ENCODE measurements around the gene PAX4. TPM values are rescaled to one million over a fixed set of nuclear protein-coding genes. Genes with fewer than 3 reads are reported as not detected.

The PAX4 gene
- total RNA-seq, 1 experiment from 2014 or later = not detected

DNA sequence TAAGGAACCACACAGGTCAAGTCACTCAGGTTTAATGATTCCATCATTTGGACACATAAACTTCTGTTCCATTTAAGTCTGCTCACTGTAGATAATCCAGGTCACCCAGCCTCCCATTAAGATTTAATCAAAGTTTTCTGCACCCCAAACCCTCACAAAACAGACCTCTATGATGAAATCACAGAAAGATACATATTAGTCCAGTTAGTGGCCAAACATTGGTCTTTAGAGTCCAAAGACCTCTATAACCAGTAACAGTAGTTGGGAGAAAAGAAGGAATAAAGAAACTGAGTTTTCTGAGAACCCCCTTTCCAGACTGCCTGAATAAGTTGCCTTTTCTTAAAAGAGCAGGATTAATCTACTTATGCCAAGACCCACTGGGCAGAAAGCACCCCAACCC, 37.3 kb downstream of the PAX4 start:
- Histone ChIP-seq H3K27ac (ENCODE audit: low read depth, low read length) (no peak overlapping the region), H3K4me2 (ENCODE audit: low read length) (no peak overlapping the region), H3K4me1 (ENCODE audit: control insufficient read depth in 1 of 2, insufficient read depth in 2 of 2, low read length in 2 of 2) (peaks cover 9 to 13% of the 10 kb centered on the region in 2 experiments; a peak in 3 of 4 replicates), H4K20me1 (ENCODE audit: insufficient read depth) (no peaks in the 10 kb centered on the region; the same call in 1 of the 2 replicates), H3K9me2 (ENCODE audit: insufficient read depth) (no peaks in the 10 kb centered on the region), H2AFZ (ENCODE audit: low read depth, low read length, poor library complexity, severe bottlenecking) (no peak overlapping the region), H3K9me3 (ENCODE audit: control insufficient read depth in 1 of 2, insufficient read depth in 1 of 2, low read depth in 1 of 2, low read length in 2 of 2) (no peaks in the 10 kb centered on the region), H3K36me3 (ENCODE audit: control insufficient read depth in 1 of 2, insufficient read depth in 2 of 2, low read length in 2 of 2) (peaks cover 5 to 14% of the 10 kb centered on the region in 2 experiments; a peak in 2 of 4 replicates), H3K4me3 (replicated peaks in 1 of 2; ENCODE audit: low read depth in 1 of 2, low read length in 2 of 2) (no peak overlapping the region), H3K79me2 (ENCODE audit: insufficient read depth, low read length) (peaks cover 28% of the 10 kb centered on the region), H3K27me3 (ENCODE audit: insufficient read depth, low read length) (no peaks in the 10 kb centered on the region), H3K9ac (ENCODE audit: low read length) (no peak overlapping the region)
- ATAC-seq = no peak
- DNase-seq (ENCODE audit: low read depth, low spot score) = no peak
- CTCF ChIA-PET = no interaction called here
- POLR2A ChIA-PET = no interaction called here
- intact Hi-C loops (cut with micrococcal nuclease) = no loop called here
- RAD21 ChIA-PET (ENCODE audit: low non-redundant PET in 1 of 2, low total read pairs in 2 of 2, uncharacterized antibody in 2 of 2, unreplicated experiment in 2 of 2) = no interaction called here
- no TSS peak for BruUV-seq (replicated peaks)
- TF ChIP-seq YY1 (IDR thresholded peaks at IDR 0.05; ENCODE audit: extremely low read depth, insufficient replicate concordance, low read depth, low read length) (no peak), TCF7L2 (IDR thresholded peaks at IDR 0.05; ENCODE audit: borderline replicate concordance, extremely low read depth, insufficient read depth, insufficient read length) (no peak), SP1 (IDR thresholded peaks at IDR 0.05; ENCODE audit: low read depth) (no peak), CEBPB (IDR thresholded peaks at IDR 0.05; ENCODE audit: low read depth) (no peak), SRF (IDR thresholded peaks at IDR 0.05; ENCODE audit: low read depth) (no peak), SIN3A (IDR thresholded peaks at IDR 0.05; ENCODE audit: low read depth) (no peak), RAD21 (IDR thresholded peaks at IDR 0.05; ENCODE audit: low read depth) (no peak), ZNF274 (IDR thresholded peaks at IDR 0.05; ENCODE audit: low read depth, low read length) (no peak)
- TF ChIP-seq, protein P1, sequence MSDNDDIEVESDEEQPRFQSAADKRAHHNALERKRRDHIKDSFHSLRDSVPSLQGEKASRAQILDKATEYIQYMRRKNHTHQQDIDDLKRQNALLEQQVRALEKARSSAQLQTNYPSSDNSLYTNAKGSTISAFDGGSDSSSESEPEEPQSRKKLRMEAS (IDR thresholded peaks at IDR 0.05) = no peak
- TF ChIP-seq, protein P2, sequence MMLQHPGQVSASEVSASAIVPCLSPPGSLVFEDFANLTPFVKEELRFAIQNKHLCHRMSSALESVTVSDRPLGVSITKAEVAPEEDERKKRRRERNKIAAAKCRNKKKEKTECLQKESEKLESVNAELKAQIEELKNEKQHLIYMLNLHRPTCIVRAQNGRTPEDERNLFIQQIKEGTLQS (IDR thresholded peaks at IDR 0.05) = no peak

DNA sequence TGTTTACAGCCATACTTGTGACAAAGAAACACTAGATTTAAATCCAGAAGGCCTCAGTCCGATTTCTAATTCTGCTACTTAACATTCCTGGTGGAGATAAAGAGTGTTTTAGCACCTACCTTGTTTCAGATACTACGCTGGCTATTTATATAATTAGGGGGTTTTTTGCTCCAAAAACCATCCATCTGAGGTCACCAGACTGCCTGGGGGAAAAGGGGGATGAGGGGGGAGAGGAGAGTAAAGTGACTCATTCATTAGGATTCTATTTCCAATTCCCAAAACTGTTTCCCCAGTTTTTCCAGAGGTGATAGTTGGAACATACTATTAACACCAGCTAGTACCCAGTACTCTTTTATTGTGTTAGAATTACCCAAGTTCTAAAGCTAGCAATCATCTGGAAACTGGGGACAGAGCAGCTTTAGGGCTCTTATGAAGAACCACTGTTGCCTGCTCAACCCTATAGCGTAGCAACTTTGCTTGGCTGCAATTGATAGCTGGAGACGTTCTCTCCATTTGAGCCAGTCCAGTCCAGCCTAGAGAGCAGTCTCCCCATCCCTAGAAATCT, 39.1 kb downstream of the PAX4 start:
- Histone ChIP-seq H3K4me3 (replicated peaks in 1 of 2; ENCODE audit: low read depth in 1 of 2, low read length in 2 of 2) (no peak overlapping the region), H3K36me3 (ENCODE audit: control insufficient read depth in 1 of 2, insufficient read depth in 2 of 2, low read length in 2 of 2) (peaks cover 5 to 14% of the 10 kb centered on the region in 2 experiments; a peak in 2 of 4 replicates), H3K79me2 (ENCODE audit: insufficient read depth, low read length) (peaks cover 14% of the 10 kb centered on the region), H3K27me3 (ENCODE audit: insufficient read depth, low read length) (no peaks in the 10 kb centered on the region), H3K4me2 (ENCODE audit: low read length) (no peak overlapping the region), H3K4me1 (ENCODE audit: control insufficient read depth in 1 of 2, insufficient read depth in 2 of 2, low read length in 2 of 2) (peaks cover 0 to under 1% of the 10 kb centered on the region in 2 experiments; a peak in 2 of 4 replicates), H3K9me2 (ENCODE audit: insufficient read depth) (no peaks in the 10 kb centered on the region), H3K27ac (ENCODE audit: low read depth, low read length) (no peak overlapping the region), H3K9me3 (ENCODE audit: control insufficient read depth in 1 of 2, insufficient read depth in 1 of 2, low read depth in 1 of 2, low read length in 2 of 2) (no peaks in the 10 kb centered on the region), H2AFZ (ENCODE audit: low read depth, low read length, poor library complexity, severe bottlenecking) (no peak overlapping the region), H3K9ac (ENCODE audit: low read length) (no peak overlapping the region), H4K20me1 (ENCODE audit: insufficient read depth) (no peaks in the 10 kb centered on the region; the same call in 1 of the 2 replicates)
- DNase-seq (ENCODE audit: low read depth, low spot score) (no peak), ATAC-seq (no peak)
- ChIA-PET CTCF (interaction anchor here (1.1 kb wide), 1 partner anchor 10 kb away, joined by 3 read pairs; the partner anchor contains the start of gene ARF5), RAD21 (ENCODE audit: low non-redundant PET in 1 of 2, low total read pairs in 2 of 2, uncharacterized antibody in 2 of 2, unreplicated experiment in 2 of 2) (no interaction called here), POLR2A (no interaction called here)
- TF ChIP-seq ZNF274 (IDR thresholded peaks at IDR 0.05; ENCODE audit: low read depth, low read length) (no peak), EGR1 (IDR thresholded peaks at IDR 0.05; ENCODE audit: low read depth) (no peak), EZH2phosphoT487 (IDR thresholded peaks at IDR 0.05; ENCODE audit: borderline replicate concordance) (no peak), RAD21 (IDR thresholded peaks at IDR 0.05; ENCODE audit: low read depth) (no peak), SRF (IDR thresholded peaks at IDR 0.05; ENCODE audit: low read depth) (no peak)
- TF ChIP-seq, protein P3, sequence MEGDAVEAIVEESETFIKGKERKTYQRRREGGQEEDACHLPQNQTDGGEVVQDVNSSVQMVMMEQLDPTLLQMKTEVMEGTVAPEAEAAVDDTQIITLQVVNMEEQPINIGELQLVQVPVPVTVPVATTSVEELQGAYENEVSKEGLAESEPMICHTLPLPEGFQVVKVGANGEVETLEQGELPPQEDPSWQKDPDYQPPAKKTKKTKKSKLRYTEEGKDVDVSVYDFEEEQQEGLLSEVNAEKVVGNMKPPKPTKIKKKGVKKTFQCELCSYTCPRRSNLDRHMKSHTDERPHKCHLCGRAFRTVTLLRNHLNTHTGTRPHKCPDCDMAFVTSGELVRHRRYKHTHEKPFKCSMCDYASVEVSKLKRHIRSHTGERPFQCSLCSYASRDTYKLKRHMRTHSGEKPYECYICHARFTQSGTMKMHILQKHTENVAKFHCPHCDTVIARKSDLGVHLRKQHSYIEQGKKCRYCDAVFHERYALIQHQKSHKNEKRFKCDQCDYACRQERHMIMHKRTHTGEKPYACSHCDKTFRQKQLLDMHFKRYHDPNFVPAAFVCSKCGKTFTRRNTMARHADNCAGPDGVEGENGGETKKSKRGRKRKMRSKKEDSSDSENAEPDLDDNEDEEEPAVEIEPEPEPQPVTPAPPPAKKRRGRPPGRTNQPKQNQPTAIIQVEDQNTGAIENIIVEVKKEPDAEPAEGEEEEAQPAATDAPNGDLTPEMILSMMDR (IDR thresholded peaks at IDR 0.05 in 2 of 3, conservative IDR thresholded peaks at IDR 0.05 in 1 of 3; ENCODE audit: borderline replicate concordance in 1 of 3, insufficient read depth in 1 of 3, low read depth in 2 of 3, low read length in 2 of 3) = no peak
- TF ChIP-seq, protein P2 (IDR thresholded peaks at IDR 0.05) = no peak
- TF ChIP-seq, protein P4, sequence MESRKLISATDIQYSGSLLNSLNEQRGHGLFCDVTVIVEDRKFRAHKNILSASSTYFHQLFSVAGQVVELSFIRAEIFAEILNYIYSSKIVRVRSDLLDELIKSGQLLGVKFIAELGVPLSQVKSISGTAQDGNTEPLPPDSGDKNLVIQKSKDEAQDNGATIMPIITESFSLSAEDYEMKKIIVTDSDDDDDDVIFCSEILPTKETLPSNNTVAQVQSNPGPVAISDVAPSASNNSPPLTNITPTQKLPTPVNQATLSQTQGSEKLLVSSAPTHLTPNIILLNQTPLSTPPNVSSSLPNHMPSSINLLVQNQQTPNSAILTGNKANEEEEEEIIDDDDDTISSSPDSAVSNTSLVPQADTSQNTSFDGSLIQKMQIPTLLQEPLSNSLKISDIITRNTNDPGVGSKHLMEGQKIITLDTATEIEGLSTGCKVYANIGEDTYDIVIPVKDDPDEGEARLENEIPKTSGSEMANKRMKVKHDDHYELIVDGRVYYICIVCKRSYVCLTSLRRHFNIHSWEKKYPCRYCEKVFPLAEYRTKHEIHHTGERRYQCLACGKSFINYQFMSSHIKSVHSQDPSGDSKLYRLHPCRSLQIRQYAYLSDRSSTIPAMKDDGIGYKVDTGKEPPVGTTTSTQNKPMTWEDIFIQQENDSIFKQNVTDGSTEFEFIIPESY (IDR thresholded peaks at IDR 0.05; ENCODE audit: extremely low read depth, insufficient replicate concordance, low read length) = no peak
- BruUV-seq (replicated peaks) = no TSS peak
- intact Hi-C loops (cut with micrococcal nuclease) = no loop called here

Measured in HCT116 (cell line).